HL-60 (cell line): ENCODE data around the gene SLIT1.

Experiments
- DNase-seq, 2 experiments: peaks; one replicate each; pipeline ENCODE4 v3.0.0-alpha.2; 2010 to 2020; ENCODE audit warnings: low read depth in 1 of 2, low spot score in 1 of 2
- H3K27ac ChIP-seq: fragments of 250-450 bp; sonication (Bioruptor Pico); replicated peaks from 2 replicates; pipeline ENCODE4 v1.5.1; 2020; ENCODE audit warnings: mild to moderate bottlenecking, moderate library complexity
- H3K27me3 ChIP-seq: fragments of 250-450 bp; sonication (Bioruptor Pico); 2 replicates; pipeline ENCODE4 v1.5.1; 2021; ENCODE audit warnings: mild to moderate bottlenecking, moderate library complexity; ENCODE audit not compliant: insufficient read depth, poor library complexity, severe bottlenecking
- H3K4me3 ChIP-seq: replicated peaks from 2 replicates; pipeline ENCODE4 v1.5.1; 2011; ENCODE audit warnings: mild to moderate bottlenecking, control low read depth, low read length; ENCODE audit not compliant: insufficient read depth
- CTCF ChIP-seq: IDR thresholded peaks from one replicate; pipeline ENCODE4 v1.5.1; 2011; ENCODE audit warnings: low read length, control low read depth, inconsistent platforms; ENCODE audit not compliant: insufficient read depth
- GABPA ChIP-seq: IDR thresholded peaks from 2 replicates; pipeline ENCODE4 v1.6.1; 2012; ENCODE audit warnings: low read depth
- POLR2AphosphoS5 ChIP-seq: IDR thresholded peaks from 2 replicates; pipeline ENCODE4 v1.6.1; 2012; ENCODE audit warnings: low read depth
- SPI1 ChIP-seq: IDR thresholded peaks from 2 replicates; pipeline ENCODE4 v1.6.1; 2012; ENCODE audit warnings: low read depth, mild to moderate bottlenecking, borderline replicate concordance
- TF ChIP-seq, protein P1 (sequence below): IDR thresholded peaks from 2 replicates; pipeline ENCODE4 v1.6.1; 2012; ENCODE audit warnings: low read depth; ENCODE audit not compliant: insufficient replicate concordance

Gene SLIT1

DNA sequence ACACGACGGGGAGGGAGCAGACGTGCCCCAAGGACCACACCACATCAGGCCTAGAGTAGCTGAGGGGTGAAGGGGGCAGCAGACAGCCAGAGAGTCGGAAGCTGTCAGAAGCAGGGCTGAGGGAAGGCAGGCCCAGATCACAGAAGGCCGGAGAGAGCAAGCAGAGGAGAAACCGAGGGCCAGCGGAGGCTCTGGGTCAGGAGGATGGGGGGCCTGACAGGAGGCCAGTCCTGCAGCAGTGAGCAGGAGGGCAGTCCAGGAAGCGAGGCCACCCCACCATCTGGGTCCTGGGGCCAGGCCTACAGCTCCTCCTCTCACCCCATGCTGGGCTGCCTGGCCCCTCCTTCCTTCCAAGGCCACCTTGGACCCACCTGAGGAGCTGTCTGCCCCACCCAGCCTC is 20.3 kb downstream of the SLIT1 start:
- Histone ChIP-seq H3K4me3 (no peak overlapping the region), H3K27ac (no peak overlapping the region), H3K27me3 (peaks cover 5% of the 10 kb centered on the region)
- TF ChIP-seq POLR2AphosphoS5 (no peak), CTCF (no peak), SPI1 (no peak)
- DNase-seq: no peak

- no peaks in the 10 kb centered on the region for H3K27me3 ChIP-seq
- H3K4me3 ChIP-seq: no peak overlapping the region
- no peak overlapping the region for H3K27ac ChIP-seq
- no peak for DNase-seq
- TF ChIP-seq POLR2AphosphoS5: no peak
- TF ChIP-seq CTCF: no peak
- TF ChIP-seq, protein P1, sequence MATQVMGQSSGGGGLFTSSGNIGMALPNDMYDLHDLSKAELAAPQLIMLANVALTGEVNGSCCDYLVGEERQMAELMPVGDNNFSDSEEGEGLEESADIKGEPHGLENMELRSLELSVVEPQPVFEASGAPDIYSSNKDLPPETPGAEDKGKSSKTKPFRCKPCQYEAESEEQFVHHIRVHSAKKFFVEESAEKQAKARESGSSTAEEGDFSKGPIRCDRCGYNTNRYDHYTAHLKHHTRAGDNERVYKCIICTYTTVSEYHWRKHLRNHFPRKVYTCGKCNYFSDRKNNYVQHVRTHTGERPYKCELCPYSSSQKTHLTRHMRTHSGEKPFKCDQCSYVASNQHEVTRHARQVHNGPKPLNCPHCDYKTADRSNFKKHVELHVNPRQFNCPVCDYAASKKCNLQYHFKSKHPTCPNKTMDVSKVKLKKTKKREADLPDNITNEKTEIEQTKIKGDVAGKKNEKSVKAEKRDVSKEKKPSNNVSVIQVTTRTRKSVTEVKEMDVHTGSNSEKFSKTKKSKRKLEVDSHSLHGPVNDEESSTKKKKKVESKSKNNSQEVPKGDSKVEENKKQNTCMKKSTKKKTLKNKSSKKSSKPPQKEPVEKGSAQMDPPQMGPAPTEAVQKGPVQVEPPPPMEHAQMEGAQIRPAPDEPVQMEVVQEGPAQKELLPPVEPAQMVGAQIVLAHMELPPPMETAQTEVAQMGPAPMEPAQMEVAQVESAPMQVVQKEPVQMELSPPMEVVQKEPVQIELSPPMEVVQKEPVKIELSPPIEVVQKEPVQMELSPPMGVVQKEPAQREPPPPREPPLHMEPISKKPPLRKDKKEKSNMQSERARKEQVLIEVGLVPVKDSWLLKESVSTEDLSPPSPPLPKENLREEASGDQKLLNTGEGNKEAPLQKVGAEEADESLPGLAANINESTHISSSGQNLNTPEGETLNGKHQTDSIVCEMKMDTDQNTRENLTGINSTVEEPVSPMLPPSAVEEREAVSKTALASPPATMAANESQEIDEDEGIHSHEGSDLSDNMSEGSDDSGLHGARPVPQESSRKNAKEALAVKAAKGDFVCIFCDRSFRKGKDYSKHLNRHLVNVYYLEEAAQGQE: no peak
- no peak for TF ChIP-seq SPI1
- TF ChIP-seq GABPA: no peak
Observed at GRCh38 chr10:97163781-97164501, 21.8 kb downstream of the SLIT1 start.

GRCh38 chr10:97163181-97163580 is 22.6 kb downstream of the SLIT1 start:
- TF ChIP-seq CTCF: no peak
- TF ChIP-seq GABPA: no peak
- TF ChIP-seq, protein P1: no peak
- no peak for TF ChIP-seq POLR2AphosphoS5
- no peak for TF ChIP-seq SPI1
- Histone ChIP-seq H3K4me3 (no peak overlapping the region), H3K27ac (no peak overlapping the region), H3K27me3 (no peaks in the 10 kb centered on the region)
- no peak for DNase-seq

DNA sequence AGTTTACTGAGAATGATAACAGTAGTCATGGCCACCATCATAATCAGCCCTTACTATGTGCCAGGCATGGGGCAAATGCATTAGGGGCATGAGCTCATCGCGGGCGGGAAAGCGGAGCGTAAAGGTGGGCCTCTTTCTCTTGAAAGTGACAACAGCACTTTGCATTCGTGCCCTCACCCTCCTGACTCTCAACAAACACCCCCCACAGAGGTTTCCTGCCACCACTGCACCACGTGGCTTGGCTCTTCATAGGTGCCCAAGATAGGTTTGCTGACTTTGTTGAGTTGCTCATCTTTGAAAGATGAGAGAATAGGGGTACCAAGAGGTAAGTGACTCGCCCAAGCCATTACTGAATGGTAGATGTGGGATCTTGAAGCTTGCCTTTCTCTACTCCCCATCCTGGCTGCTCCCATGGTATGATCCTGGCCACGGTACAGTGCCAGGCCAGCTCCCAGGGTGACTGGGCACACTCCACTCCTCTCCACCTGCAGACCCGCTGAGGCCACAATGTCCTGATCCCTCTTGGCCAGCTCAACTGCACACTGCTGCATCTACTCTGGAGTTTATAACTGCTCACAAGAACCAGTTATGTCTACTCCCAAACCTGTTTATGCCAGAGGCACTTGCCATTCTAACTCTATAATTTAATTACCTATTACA is 26.0 kb downstream of the SLIT1 start:
- TF ChIP-seq GABPA: no peak
- TF ChIP-seq CTCF: no peak
- TF ChIP-seq POLR2AphosphoS5: no peak
- TF ChIP-seq, protein P1: no peak
- TF ChIP-seq SPI1: no peak
- no peak for DNase-seq
- Histone ChIP-seq H3K27ac (no peak overlapping the region), H3K4me3 (no peak overlapping the region), H3K27me3 (no peaks in the 10 kb centered on the region)
